Measurements from ENCODE around the gene RERE. TPM values are rescaled to one million over a fixed set of nuclear protein-coding genes. Genes with fewer than 3 reads are reported as not detected.

The RERE gene
- 217 TPM for total RNA-seq (2021; ENCODE audit: unreplicated experiment)
- polyA plus RNA-seq (2012; ENCODE audit: insufficient read length), result 196 TPM
- percentile 96 among the genes with signal in this experiment for Bru-seq, nascent RNA
- percentile 85 among the genes with signal in this experiment for BruChase-seq, experiment 1, labeled RNA remaining after a 2-hour chase
- BruChase-seq, experiment 2, labeled RNA remaining after a 6-hour chase, result percentile 88 among the genes with signal in this experiment
- long read RNA-seq, partial matches to known transcripts, result 133 of 206 reads
- long read RNA-seq, other reads (novel, unspliced or antisense), result 70 of 206 reads

- intact Hi-C loops (cut with micrococcal nuclease; ENCODE audit: unreplicated experiment) (no loop called here), in situ Hi-C loops (cut with HindIII; ENCODE audit: low pct_unique_long_range_greater_than_20kb, low sequenced_read_pairs) (no loop called here)
- DNase-seq (ENCODE audit: low read depth, low spot score) (no peak), ATAC-seq (peak; percentile 94)
- H3K4me3 ChIP-seq (ENCODE audit: low read depth in 2 of 2, low read length in 2 of 2), result peak within 1 kb of the TSS; percentile 89 to 91
- no peaks in the 10 kb centered on the region; the same call in 1 of the 2 replicates for H3K36me3 ChIP-seq (ENCODE audit: control insufficient read depth, insufficient read depth, low read length)
- POLR2A ChIA-PET, result no interaction called here
- no peaks in the 10 kb centered on the region for H3K27me3 ChIP-seq (ENCODE audit: control insufficient read depth, insufficient read depth, low read length)
- no peaks in the 10 kb centered on the region for H3K9me3 ChIP-seq (ENCODE audit: control insufficient read depth, insufficient read depth, low read depth, low read length)
- CTCF ChIA-PET, result interaction anchor here (0.7 kb wide), 2 partner anchors 14 to 39 kb away, joined by 6 to 10 read pairs; no protein-coding TSS in a partner anchor
- BruUV-seq (replicated peaks), result no TSS peak
- TF ChIP-seq POLR2AphosphoS5 (IDR thresholded peaks at IDR 0.05; ENCODE audit: low read depth, low read length) (peak; percentile 83), REST (IDR thresholded peaks at IDR 0.05; ENCODE audit: insufficient read depth in 1 of 2, low read depth in 2 of 2, low read length in 1 of 2) (no peak), SIN3A (IDR thresholded peaks at IDR 0.05; ENCODE audit: borderline replicate concordance, insufficient read depth, low read depth, low read length) (0 out of 2 replicates have a peak, but pooled peaks have one; percentile 27)
- H3K27ac ChIP-seq (ENCODE audit: low read length), result peak within 1 kb of the TSS; percentile 95
- peaks cover 50% of the 10 kb centered on the region for H3K4me1 ChIP-seq (ENCODE audit: control insufficient read depth, insufficient read depth, low read length)
Measured at GRCh38 chr1:8817412-8818324, at the start of gene RERE. TSS of gene RERE (minus strand) at chr1:8817640.

- H3K9me3 ChIP-seq (ENCODE audit: control insufficient read depth, insufficient read depth, low read depth, low read length), result no peaks in the 10 kb centered on the region
- ChIA-PET POLR2A (interaction anchor here (0.5 to 0.6 kb wide), 2 partner anchors 10 to 11 kb away, joined by 6 read pairs; no protein-coding TSS in a partner anchor), CTCF (no interaction called here)
- TF ChIP-seq CTCF (IDR thresholded peaks at IDR 0.05) (no peak), POLR2AphosphoS5 (IDR thresholded peaks at IDR 0.05; ENCODE audit: low read depth, low read length) (peak; percentile 47)
- peaks cover 65% of the 10 kb centered on the region for H3K36me3 ChIP-seq (ENCODE audit: control insufficient read depth, insufficient read depth, low read length)
- H3K27me3 ChIP-seq (ENCODE audit: control insufficient read depth, insufficient read depth, low read length), result no peaks in the 10 kb centered on the region
- in situ Hi-C loops (cut with HindIII; ENCODE audit: low pct_unique_long_range_greater_than_20kb, low sequenced_read_pairs) (no loop called here), intact Hi-C loops (cut with micrococcal nuclease; ENCODE audit: unreplicated experiment) (no loop called here)
- no peak overlapping the region for H3K4me3 ChIP-seq (ENCODE audit: low read depth in 2 of 2, low read length in 2 of 2)
- ATAC-seq (no peak; the same call in 1 of the 2 replicates), DNase-seq (ENCODE audit: low read depth, low spot score) (no peak)
- BruUV-seq (replicated peaks), result no TSS peak
- no peak overlapping the region for H3K27ac ChIP-seq (ENCODE audit: low read length)
- H3K4me1 ChIP-seq (ENCODE audit: control insufficient read depth, insufficient read depth, low read length), result peaks cover 73% of the 10 kb centered on the region
Measured at GRCh38 chr1:8866792-8867415, 49.5 kb upstream of the RERE start.

Data from Panc1 (cell line).